ENCODE data around the gene NDUFB5. TPM values are rescaled to one million over a fixed set of nuclear protein-coding genes. Genes with fewer than 3 reads are reported as not detected.

Gene NDUFB5
- total and polyA plus RNA-seq, 5 donors: 224 to 284 (median 262) TPM

Other genes with a start within 250 kb of the NDUFB5 start
- gene GNB4, start 153.3 kb upstream of the NDUFB5 start, total RNA-seq: 10 to 100 TPM; 14.8 to 67.3 (median 17.3) TPM
- gene GNB4, start 153.3 kb upstream of the NDUFB5 start, polyA plus RNA-seq: 10.5 TPM
- gene ACTL6A, start 41.9 kb upstream of the NDUFB5 start, total RNA-seq: 10 to 100 TPM; 16.1 to 25.0 (median 19.7) TPM
- 24.1 TPM for gene ACTL6A, start 41.9 kb upstream of the NDUFB5 start, polyA plus RNA-seq
- 10 to 100 TPM; 33.0 to 48.2 (median 38.3) TPM for gene MRPL47, start 156 bp upstream of the NDUFB5 start, total RNA-seq
- 76.3 TPM for gene MRPL47, start 156 bp upstream of the NDUFB5 start, polyA plus RNA-seq
- gene USP13, start 48.2 kb downstream of the NDUFB5 start, total RNA-seq: 100 to 1,000 TPM in 1 of 4 donors, 10 to 100 TPM in 3; 59.5 to 101 (median 74.9) TPM
- gene USP13, start 48.2 kb downstream of the NDUFB5 start, polyA plus RNA-seq: 20.0 TPM